ENCODE measurements around the gene TOR1AIP2.
"Not testable (repeated sequence)": the region's sequence is repeated elsewhere in the genome, so short reads cannot be mapped to it uniquely, and the experiment has no call there.

The TOR1AIP2 gene

GRCh38 chr1:179805291-179806195 lies 72.1 kb downstream of the TOR1AIP2 start:
- Histone ChIP-seq H3K4me1 (ENCODE audit: low read length) (peaks cover 14% of the 10 kb centered on the region), H3K9me3 (ENCODE audit: insufficient read depth, low read length) (no peaks in the 10 kb centered on the region), H3K27ac (ENCODE audit: low read length) (no peak overlapping the region), H3K36me3 (replicated peaks; ENCODE audit: low read depth, low read length) (no peaks in the 10 kb centered on the region), H3K4me2 (ENCODE audit: low read length) (no peak overlapping the region), H3K27me3 (ENCODE audit: low read depth, low read length) (peaks cover 4% of the 10 kb centered on the region), H2AFZ (ENCODE audit: low read depth, low read length) (no peak overlapping the region), H3K4me3 (ENCODE audit: low read length) (no peak overlapping the region), H3K9ac (ENCODE audit: low read length) (no peak overlapping the region), H4K20me1 (ENCODE audit: insufficient read depth, low read length) (no peaks in the 10 kb centered on the region), H3K79me2 (ENCODE audit: low read length) (no peaks in the 10 kb centered on the region)
- TF ChIP-seq CTCF (IDR thresholded peaks at IDR 0.05; ENCODE audit: low read depth, low read length) (no peak), EZH2phosphoT487 (IDR thresholded peaks at IDR 0.05; ENCODE audit: low read depth) (no peak)

GRCh38 chr1:179804417-179804816 lies 73.2 kb downstream of the TOR1AIP2 start:
- not testable (repeated sequence) for H3K9me3 ChIP-seq (ENCODE audit: insufficient read depth, low read length); H2AFZ ChIP-seq (ENCODE audit: low read depth, low read length); H3K79me2 ChIP-seq (ENCODE audit: low read length); H3K36me3 ChIP-seq (replicated peaks; ENCODE audit: low read depth, low read length); H3K27ac ChIP-seq (ENCODE audit: low read length); H3K4me2 ChIP-seq (ENCODE audit: low read length); H3K9ac ChIP-seq (ENCODE audit: low read length); H3K4me3 ChIP-seq (ENCODE audit: low read length); H4K20me1 ChIP-seq (ENCODE audit: insufficient read depth, low read length); H3K27me3 ChIP-seq (ENCODE audit: low read depth, low read length)
- peaks cover 14% of the 10 kb centered on the region for H3K4me1 ChIP-seq (ENCODE audit: low read length)

- Histone ChIP-seq H3K36me3 (replicated peaks; ENCODE audit: low read depth, low read length) (no peaks in the 10 kb centered on the region), H3K9ac (ENCODE audit: low read length) (no peak overlapping the region), H2AFZ (ENCODE audit: low read depth, low read length) (no peak overlapping the region), H3K9me3 (ENCODE audit: insufficient read depth, low read length) (no peaks in the 10 kb centered on the region), H3K27ac (ENCODE audit: low read length) (no peak overlapping the region), H3K4me2 (ENCODE audit: low read length) (no peak overlapping the region), H3K4me1 (ENCODE audit: low read length) (peaks cover 14% of the 10 kb centered on the region), H3K27me3 (ENCODE audit: low read depth, low read length) (no peaks in the 10 kb centered on the region), H4K20me1 (ENCODE audit: insufficient read depth, low read length) (no peaks in the 10 kb centered on the region), H3K4me3 (ENCODE audit: low read length) (no peak overlapping the region), H3K79me2 (ENCODE audit: low read length) (no peaks in the 10 kb centered on the region)
- TF ChIP-seq EZH2phosphoT487 (IDR thresholded peaks at IDR 0.05; ENCODE audit: low read depth) = no peak
- no peak for TF ChIP-seq CTCF (IDR thresholded peaks at IDR 0.05; ENCODE audit: low read depth, low read length)
Measured at GRCh38 chr1:179803918-179804317, 73.7 kb downstream of the TOR1AIP2 start.

GRCh38 chr1:179803104-179803503 lies 74.5 kb downstream of the TOR1AIP2 start:
- no peak overlapping the region for H3K4me3 ChIP-seq (ENCODE audit: low read length)
- no peaks in the 10 kb centered on the region for H3K27me3 ChIP-seq (ENCODE audit: low read depth, low read length)
- TF ChIP-seq EZH2phosphoT487 (IDR thresholded peaks at IDR 0.05; ENCODE audit: low read depth) = no peak
- TF ChIP-seq CTCF (IDR thresholded peaks at IDR 0.05; ENCODE audit: low read depth, low read length) = no peak
- no peaks in the 10 kb centered on the region for H3K9me3 ChIP-seq (ENCODE audit: insufficient read depth, low read length)
- no peak overlapping the region for H3K9ac ChIP-seq (ENCODE audit: low read length)
- no peak overlapping the region for H3K27ac ChIP-seq (ENCODE audit: low read length)
- no peak overlapping the region for H3K4me2 ChIP-seq (ENCODE audit: low read length)
- H3K4me1 ChIP-seq (ENCODE audit: low read length) = peaks cover 9% of the 10 kb centered on the region
- no peaks in the 10 kb centered on the region for H3K36me3 ChIP-seq (replicated peaks; ENCODE audit: low read depth, low read length)
- no peaks in the 10 kb centered on the region for H3K79me2 ChIP-seq (ENCODE audit: low read length)
- no peaks in the 10 kb centered on the region for H4K20me1 ChIP-seq (ENCODE audit: insufficient read depth, low read length)
- no peak overlapping the region for H2AFZ ChIP-seq (ENCODE audit: low read depth, low read length)
